Measurements from ENCODE around the gene OSM. TPM values are rescaled to one million over a fixed set of nuclear protein-coding genes. Genes with fewer than 3 reads are reported as not detected.
A peak's percentile ranks its signal among the peaks of the same experiment; 100 is the strongest.

OSM gene
- total RNA-seq, 6 experiments from 2014 or later: not detected

DNA sequence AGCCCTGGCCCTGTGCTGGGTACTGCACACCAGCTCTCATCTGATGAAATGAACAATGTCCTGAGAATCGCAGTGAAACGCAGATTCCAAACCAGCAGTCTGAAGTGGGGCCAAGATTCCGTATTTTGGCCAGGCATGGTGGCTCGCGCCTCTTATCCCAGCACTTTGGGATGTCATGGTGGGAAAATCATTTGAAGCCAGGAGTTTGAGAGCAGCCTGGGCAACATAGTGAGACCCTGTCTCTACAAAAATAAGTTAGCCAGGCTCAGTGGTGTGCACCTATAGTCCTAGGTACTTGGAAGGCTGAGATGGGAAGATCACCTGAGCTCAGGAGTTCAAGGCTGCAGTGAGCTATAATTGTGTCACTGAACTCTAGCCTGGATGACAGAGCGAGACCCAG, 33.1 kb downstream of the OSM start:
- Mint-ChIP-seq H3K27ac (no peak overlapping the region), H3K4me3 (no peak overlapping the region)

DNA sequence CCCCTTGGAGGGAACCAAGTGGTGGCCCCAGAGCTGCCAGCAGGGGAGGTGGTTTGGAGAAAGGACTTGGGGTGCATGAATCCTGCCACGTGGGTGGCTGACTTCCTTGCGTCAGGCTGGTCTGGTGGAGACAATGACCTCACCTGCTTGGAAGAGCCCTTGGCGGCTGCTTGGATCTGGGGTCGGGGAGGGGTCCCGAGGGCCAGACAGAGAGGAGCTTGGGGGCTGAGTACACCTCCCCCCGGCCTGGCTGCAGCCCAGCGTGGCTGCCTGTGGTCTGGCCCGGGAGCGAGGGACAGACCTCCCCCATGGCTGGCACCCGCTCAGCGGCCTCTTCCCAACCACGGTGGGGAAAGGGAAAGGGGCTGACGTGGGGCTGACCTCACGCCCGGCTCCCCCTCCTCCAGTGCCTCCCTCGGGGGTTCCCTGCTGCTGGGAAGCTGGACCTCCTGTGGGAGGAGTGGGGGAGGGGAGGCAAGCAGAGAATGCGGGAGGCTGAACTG, 33.9 kb downstream of the OSM start:
- Mint-ChIP-seq H3K27me3 (ENCODE audit: insufficient read depth) (0 out of 2 replicates have a peak, but pooled peaks cover 4% of the 10 kb centered on the region), H3K27ac (no peak overlapping the region), H3K9me3 (no peaks in the 10 kb centered on the region), H3K4me1 (ENCODE audit: low read depth) (peaks cover 43% of the 10 kb centered on the region), H3K4me3 (no peak overlapping the region), H3K36me3 (ENCODE audit: low read depth) (no peaks in the 10 kb centered on the region)
- DNase-seq: no peak
- TF ChIP-seq, protein P1, sequence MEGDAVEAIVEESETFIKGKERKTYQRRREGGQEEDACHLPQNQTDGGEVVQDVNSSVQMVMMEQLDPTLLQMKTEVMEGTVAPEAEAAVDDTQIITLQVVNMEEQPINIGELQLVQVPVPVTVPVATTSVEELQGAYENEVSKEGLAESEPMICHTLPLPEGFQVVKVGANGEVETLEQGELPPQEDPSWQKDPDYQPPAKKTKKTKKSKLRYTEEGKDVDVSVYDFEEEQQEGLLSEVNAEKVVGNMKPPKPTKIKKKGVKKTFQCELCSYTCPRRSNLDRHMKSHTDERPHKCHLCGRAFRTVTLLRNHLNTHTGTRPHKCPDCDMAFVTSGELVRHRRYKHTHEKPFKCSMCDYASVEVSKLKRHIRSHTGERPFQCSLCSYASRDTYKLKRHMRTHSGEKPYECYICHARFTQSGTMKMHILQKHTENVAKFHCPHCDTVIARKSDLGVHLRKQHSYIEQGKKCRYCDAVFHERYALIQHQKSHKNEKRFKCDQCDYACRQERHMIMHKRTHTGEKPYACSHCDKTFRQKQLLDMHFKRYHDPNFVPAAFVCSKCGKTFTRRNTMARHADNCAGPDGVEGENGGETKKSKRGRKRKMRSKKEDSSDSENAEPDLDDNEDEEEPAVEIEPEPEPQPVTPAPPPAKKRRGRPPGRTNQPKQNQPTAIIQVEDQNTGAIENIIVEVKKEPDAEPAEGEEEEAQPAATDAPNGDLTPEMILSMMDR (IDR thresholded peaks at IDR 0.05): no peak

More for the DNA sequence above, 33.1 kb downstream of the OSM start:
- no peak for DNase-seq
- Mint-ChIP-seq H3K36me3 (ENCODE audit: low read depth) (no peaks in the 10 kb centered on the region), H3K9me3 (no peaks in the 10 kb centered on the region), H3K4me1 (ENCODE audit: low read depth) (peaks cover 35% of the 10 kb centered on the region), H3K27me3 (ENCODE audit: insufficient read depth) (0 out of 2 replicates have a peak, but pooled peaks cover 4% of the 10 kb centered on the region)
- TF ChIP-seq, protein P1 (IDR thresholded peaks at IDR 0.05): no peak

DNA sequence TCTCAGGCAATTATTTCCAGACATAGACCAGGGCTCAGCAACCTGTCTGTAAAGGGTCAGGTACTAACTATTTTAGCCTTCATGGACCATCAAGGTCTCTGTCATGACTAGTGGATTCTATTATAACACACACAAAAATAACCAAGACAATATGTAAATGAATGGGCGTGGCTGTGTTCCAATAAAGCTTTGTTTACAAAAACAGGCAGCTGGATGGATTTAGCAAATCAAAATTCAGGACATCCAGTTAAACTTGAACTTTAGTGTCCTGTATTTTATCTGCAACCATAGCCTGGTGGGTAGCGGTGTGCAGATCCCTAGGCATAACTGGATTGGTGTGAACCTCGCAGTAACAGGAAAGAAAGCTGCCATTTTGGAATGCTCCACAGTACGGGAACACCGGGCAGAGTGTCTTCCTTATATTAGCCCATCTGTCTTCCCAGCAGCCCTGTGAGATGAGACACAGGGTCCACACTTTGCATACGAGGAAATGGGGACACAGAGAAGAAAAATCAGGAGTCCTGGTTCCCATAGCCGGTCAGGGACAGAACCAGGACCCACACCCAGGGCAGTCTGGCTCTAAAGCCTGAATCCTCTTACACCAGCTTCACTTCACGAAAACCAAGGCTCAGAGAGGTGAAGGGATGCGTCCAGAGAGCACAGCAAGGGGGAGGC, 35.7 kb downstream of the OSM start:
- no peak for DNase-seq
- H3K36me3 Mint-ChIP-seq (ENCODE audit: low read depth): no peaks in the 10 kb centered on the region

DNA sequence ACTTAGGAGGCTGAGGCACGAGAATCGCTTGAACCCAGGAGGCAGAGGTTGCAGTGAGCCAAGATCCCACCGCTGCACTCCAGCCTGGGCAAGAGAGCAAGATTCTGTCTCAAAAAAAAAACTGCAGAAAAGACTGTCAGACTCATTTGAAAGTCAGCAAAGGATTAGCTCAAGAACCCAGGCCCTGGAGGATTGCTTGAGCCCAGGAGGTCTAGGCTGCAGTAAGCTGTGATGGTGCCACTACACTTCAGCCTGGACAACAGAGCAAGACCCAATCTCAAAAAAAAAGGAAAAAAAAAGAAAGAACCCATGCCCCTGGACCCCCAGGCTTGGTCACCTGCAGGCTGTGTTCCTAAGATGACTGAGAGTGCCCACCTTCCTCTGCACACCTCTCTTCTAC, 36.3 kb downstream of the OSM start:
- Mint-ChIP-seq H3K4me3 (no peak overlapping the region), H3K36me3 (ENCODE audit: low read depth) (peaks cover 1% of the 10 kb centered on the region), H3K9me3 (peaks cover under 1% of the 10 kb centered on the region), H3K27me3 (ENCODE audit: insufficient read depth) (peaks cover 11% of the 10 kb centered on the region), H3K27ac (no peak overlapping the region), H3K4me1 (ENCODE audit: low read depth) (peaks cover 25% of the 10 kb centered on the region)
- TF ChIP-seq, protein P1 (IDR thresholded peaks at IDR 0.05): no peak
- no peak for DNase-seq

More for the DNA sequence above, 35.7 kb downstream of the OSM start:
- Mint-ChIP-seq H3K9me3 (no peaks in the 10 kb centered on the region), H3K27ac (no peak overlapping the region), H3K4me1 (ENCODE audit: low read depth) (peaks cover 31% of the 10 kb centered on the region), H3K27me3 (ENCODE audit: insufficient read depth) (peaks cover 6% of the 10 kb centered on the region), H3K4me3 (no peak overlapping the region)
- TF ChIP-seq, protein P1 (IDR thresholded peaks at IDR 0.05): no peak

DNA sequence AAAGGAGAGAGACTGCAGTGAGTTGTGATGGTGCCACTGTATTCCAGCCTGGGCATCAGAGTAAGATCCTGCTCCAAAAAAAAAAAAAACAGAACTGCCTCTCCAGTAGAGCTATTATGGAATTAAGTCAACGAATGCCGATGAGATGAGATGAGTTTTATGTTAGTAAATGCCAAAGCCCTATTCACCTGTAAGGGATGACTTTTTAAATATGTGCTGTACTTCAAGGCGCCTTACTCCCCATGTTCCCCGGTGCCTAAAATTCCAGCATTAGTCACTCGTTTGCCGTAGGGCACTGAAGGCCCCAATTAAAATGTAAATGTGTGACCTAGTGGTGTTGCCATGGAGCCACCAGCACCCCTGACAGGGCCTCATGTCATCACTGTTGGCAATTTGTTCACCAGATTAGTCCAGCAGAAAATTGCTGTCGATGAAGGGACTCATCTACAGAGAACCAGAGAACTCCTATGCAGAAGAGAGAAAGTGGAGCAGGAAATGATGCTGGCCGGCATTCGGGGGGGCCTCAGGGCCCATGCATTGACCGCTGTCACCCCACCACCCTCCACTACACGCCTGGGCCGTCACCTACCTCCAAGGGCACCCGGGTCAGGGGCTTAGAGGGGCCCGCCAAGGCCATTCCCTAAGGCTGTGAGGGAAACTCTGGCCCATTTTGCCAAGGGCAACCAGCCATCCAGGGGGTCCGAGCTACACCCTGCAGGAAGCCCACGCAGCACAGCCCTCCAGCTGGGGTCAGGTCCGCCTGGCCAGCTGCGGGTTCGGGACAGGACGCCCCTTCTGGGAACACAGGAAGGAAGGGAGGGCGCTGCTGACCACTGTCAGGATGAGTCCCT, 37.9 kb downstream of the OSM start:
- Mint-ChIP-seq H3K4me1 (ENCODE audit: low read depth) (peaks cover 27% of the 10 kb centered on the region), H3K4me3 (peak overlapping the region; percentile 58), H3K27me3 (ENCODE audit: insufficient read depth) (peaks cover 11% of the 10 kb centered on the region), H3K36me3 (ENCODE audit: low read depth) (peaks cover 7% of the 10 kb centered on the region), H3K9me3 (peaks cover 6% of the 10 kb centered on the region), H3K27ac (peak overlapping the region; percentile 64)
- peak; percentile 86 for DNase-seq
- TF ChIP-seq, protein P1 (IDR thresholded peaks at IDR 0.05): no peak

All from HFFc6 (cell line).